ENCODE measurements around the gene SLFN14.
"Not testable (repeated sequence)": the region's sequence is repeated elsewhere in the genome, so short reads cannot be mapped to it uniquely, and the experiment has no call there.

SLFN14 gene

DNA sequence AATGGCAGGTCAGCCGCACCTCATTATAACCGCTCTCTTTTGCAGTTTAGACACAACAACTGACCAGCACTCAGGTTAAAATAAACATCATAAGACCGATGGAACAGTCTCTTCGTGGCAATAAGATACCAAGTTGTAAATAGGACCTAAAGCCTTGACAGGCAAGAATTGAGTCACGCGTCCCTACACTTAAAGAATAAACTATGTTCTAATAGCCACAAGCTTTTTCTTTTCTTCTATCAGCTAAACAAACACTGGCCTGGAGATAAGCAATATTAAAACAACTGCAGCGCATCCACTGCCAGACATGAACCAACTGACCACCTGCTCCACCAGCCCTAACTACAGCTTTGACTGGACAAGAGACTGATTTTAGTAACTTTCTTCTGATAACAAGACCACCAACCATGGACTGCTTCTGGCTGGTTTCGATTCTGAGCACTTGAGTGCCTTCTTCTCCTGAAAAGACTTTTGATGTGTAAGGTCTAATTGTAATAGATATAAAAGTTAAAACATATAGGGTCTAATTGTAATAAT lies 40.6 kb downstream of the SLFN14 start:
- no peak for DNase-seq

- no peak for DNase-seq
These were observed 41.2 kb downstream of the SLFN14 start for GRCh38 chr17:35519439-35519838.

DNA sequence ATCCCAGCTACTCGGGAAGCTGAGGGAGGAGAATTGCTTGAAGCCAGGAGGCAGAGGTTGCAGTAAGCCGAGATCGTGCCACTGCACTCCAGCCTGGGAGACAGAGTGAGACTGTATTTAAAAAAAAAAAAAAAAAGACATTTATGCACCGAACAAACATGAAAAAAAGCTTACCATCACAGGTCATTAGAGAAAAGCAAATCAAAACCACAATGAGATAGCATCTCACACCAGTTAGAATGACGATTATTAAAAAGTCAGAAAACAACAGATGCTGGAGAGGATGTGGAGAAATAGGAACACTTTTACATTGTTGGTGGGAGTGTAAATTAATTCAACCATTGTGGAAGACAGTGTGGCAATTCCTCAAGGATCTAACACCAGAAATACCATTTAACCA lies 42.2 kb downstream of the SLFN14 start:
- not testable (repeated sequence) for DNase-seq

- DNase-seq, result no peak
These were observed 45.6 kb downstream of the SLFN14 start for GRCh38 chr17:35515027-35515426.

DNA sequence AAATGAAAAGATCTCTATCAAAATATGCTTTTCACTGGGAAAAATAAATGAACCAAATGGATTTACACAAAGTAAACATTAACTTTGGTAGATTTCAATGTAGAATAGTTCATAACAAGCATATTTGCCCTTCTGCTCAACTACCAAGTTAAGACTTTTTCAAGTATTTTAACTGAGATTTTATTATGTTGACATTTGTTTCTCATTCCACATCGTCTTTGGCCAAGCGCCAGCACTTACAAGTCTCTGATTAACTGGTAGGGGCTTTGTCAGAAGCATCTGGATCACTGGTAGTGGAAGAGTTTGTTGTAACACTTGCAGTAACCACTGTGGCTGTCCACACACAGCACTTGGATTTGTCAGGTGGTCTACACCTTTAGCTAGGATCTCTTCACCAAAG lies 46.1 kb downstream of the SLFN14 start:
- no peak for DNase-seq

Data from activated gamma-delta T cell treated with Interleukin-2 at 50 U/mL for 16 hours (primary cell).